Endothelial cell of umbilical vein (primary cell): ENCODE data around the gene FBXL17. TPM values are rescaled to one million over a fixed set of nuclear protein-coding genes. Genes with fewer than 3 reads are reported as not detected.

Source experiments
- BruUV-seq: library from RNA; stranded (reverse); fragments of 400-500 nt; replicated peaks from 2 replicates; lab custom pipeline; 2021; lab: Mats Ljungman, UMichigan
- CTCF ChIA-PET: fragments of 300-600, 350-600 bp; sonication (Branson Sonifier 250); formaldehyde crosslinking; loops from one replicate; lab custom pipeline; 2021; ENCODE audit warnings: antibody characterized with exemption, inconsistent platforms; lab: Charles Lee
- POLR2A ChIA-PET: fragments of 300-600, 350-600 bp; sonication (Branson Sonifier 250); formaldehyde crosslinking; loops from one replicate; lab custom pipeline; 2021; ENCODE audit warnings: antibody characterized with exemption, inconsistent platforms; lab: Charles Lee
- DNase-seq: peaks from one replicate; pipeline ENCODE4 v3.0.0-alpha.2; 2011; ENCODE audit warnings: low read depth, low spot score
- FAIRE-seq: peaks from 2 replicates; lab custom pipeline; 2011; peaks lifted over from hg19 to GRCh38; lab: Jason Lieb, UNC
- H2AFZ ChIP-seq: 2 replicates; pipeline ENCODE4 v1.6.0; 2012; ENCODE audit warnings: low read depth, low read length, control low read depth, inconsistent platforms
- H3K27ac ChIP-seq: 2 replicates; pipeline ENCODE4 v1.5.1; 2011; ENCODE audit warnings: low read depth, mild to moderate bottlenecking, control low read depth, low read length, moderate library complexity; ENCODE audit not compliant: insufficient read depth
- H3K27me3 ChIP-seq, 2 experiments: 2 replicates each; pipeline versions ENCODE4 v1.6.0 to v1.6.1; 2011; ENCODE audit warnings: low read length in 2 of 2, mixed read lengths in 1 of 2; ENCODE audit not compliant: control insufficient read depth in 2 of 2, insufficient read depth in 2 of 2
- H3K36me3 ChIP-seq, 2 experiments: 2 replicates in 1 of 2; 3 replicates in 1 of 2; pipeline ENCODE4 v1.5.1; 2011; ENCODE audit warnings: low read length in 2 of 2, mild to moderate bottlenecking in 1 of 2, moderate library complexity in 1 of 2; ENCODE audit not compliant: control insufficient read depth in 2 of 2, insufficient read depth in 2 of 2; ENCODE audit errors: extremely low read depth in 1 of 2
- H3K4me1 ChIP-seq: 3 replicates; pipeline ENCODE4 v1.5.1; 2011; ENCODE audit warnings: mild to moderate bottlenecking, low read length; ENCODE audit not compliant: control insufficient read depth, insufficient read depth; ENCODE audit errors: extremely low read depth
- H3K4me2 ChIP-seq: 2 replicates; pipeline ENCODE4 v1.6.1; 2011; ENCODE audit warnings: low read length, control low read depth, mixed read lengths; ENCODE audit not compliant: insufficient read depth
- H3K4me3 ChIP-seq, 3 experiments: fragments of 200-600 bp in 1 of 3; sonication (generic), shearing (Covaris generic) in 1 of 3; replicated peaks in 1 of 3; 2 replicates each; pipeline ENCODE4 v1.5.1; 2011 to 2016; ENCODE audit warnings: control low read depth in 3 of 3, low read length in 3 of 3, mild to moderate bottlenecking in 2 of 3, inconsistent platforms in 1 of 3, low read depth in 1 of 3, moderate library complexity in 1 of 3; ENCODE audit not compliant: insufficient read depth in 1 of 3
- H3K79me2 ChIP-seq: 2 replicates; pipeline ENCODE4 v1.6.0; 2012; ENCODE audit warnings: low read length, inconsistent platforms; ENCODE audit not compliant: control insufficient read depth, insufficient read depth
- H3K9ac ChIP-seq: replicated peaks from 2 replicates; pipeline ENCODE3; 2011; ENCODE audit warnings: low read length, control low read depth; ENCODE audit not compliant: insufficient read depth; ENCODE audit errors: extremely low read depth
- H3K9me1 ChIP-seq: replicated peaks from 3 replicates; pipeline ENCODE4 v1.6.0; 2011; ENCODE audit warnings: mild to moderate bottlenecking, low read length; ENCODE audit not compliant: control insufficient read depth, insufficient read depth; ENCODE audit errors: extremely low read depth
- H3K9me3 ChIP-seq: replicated peaks from 2 replicates; pipeline ENCODE4 v1.5.1; 2012; ENCODE audit warnings: low read length, inconsistent platforms; ENCODE audit not compliant: control insufficient read depth, insufficient read depth
- H4K20me1 ChIP-seq: replicated peaks from 2 replicates; pipeline ENCODE3; 2011; ENCODE audit warnings: mild to moderate bottlenecking, low read length; ENCODE audit not compliant: control insufficient read depth, insufficient read depth; ENCODE audit errors: extremely low read depth
- CTCF ChIP-seq, 2 donors: IDR thresholded peaks; 1 replicate in 1 of 2; 2 replicates in 1 of 2; pipeline ENCODE4 v1.5.1; 2011; ENCODE audit warnings: low read length in 2 of 2, mild to moderate bottlenecking in 2 of 2, moderate library complexity in 2 of 2, control low read depth in 1 of 2, inconsistent platforms in 1 of 2, low read depth in 1 of 2; ENCODE audit not compliant: insufficient read depth in 1 of 2; ENCODE audit errors: extremely low read depth in 1 of 2
- EZH2 ChIP-seq: IDR thresholded peaks from 2 replicates; pipeline ENCODE4 v1.6.1; 2012; ENCODE audit warnings: borderline replicate concordance, low read depth, mild to moderate bottlenecking, moderate library complexity, low read length, inconsistent platforms; ENCODE audit not compliant: severe bottlenecking
- FOS ChIP-seq: IDR thresholded peaks from 2 replicates; pipeline ENCODE4 v1.6.1; 2011; ENCODE audit warnings: mild to moderate bottlenecking, low read length, moderate library complexity, borderline replicate concordance; ENCODE audit not compliant: insufficient read depth
- GATA2 ChIP-seq: IDR thresholded peaks from 2 replicates; pipeline ENCODE4 v1.7.0; 2011; ENCODE audit warnings: low read depth, mild to moderate bottlenecking, moderate library complexity, mixed read lengths, low read length; ENCODE audit not compliant: insufficient read length, insufficient read depth
- JUN ChIP-seq: IDR thresholded peaks from 2 replicates; pipeline ENCODE4 v1.6.1; 2011; ENCODE audit warnings: borderline replicate concordance, low read depth; ENCODE audit not compliant: insufficient read length, insufficient read depth
- MAX ChIP-seq: IDR thresholded peaks from 2 replicates; pipeline ENCODE4 v1.6.1; 2011; ENCODE audit not compliant: insufficient read depth, insufficient read length
- MYC ChIP-seq: IDR thresholded peaks from one replicate; pipeline ENCODE4 v1.6.1; 2011; ENCODE audit warnings: mild to moderate bottlenecking, low read depth, low read length
- POLR2A ChIP-seq: IDR thresholded peaks from 2 replicates; pipeline ENCODE4 v1.6.1; 2012; ENCODE audit warnings: low read depth, mild to moderate bottlenecking, control low read depth, low read length
- POLR2AphosphoS5 ChIP-seq: IDR thresholded peaks from 2 replicates; pipeline ENCODE4 v1.6.1; 2012; ENCODE audit warnings: low read depth, mild to moderate bottlenecking, control low read depth, low read length, moderate library complexity; ENCODE audit not compliant: insufficient read depth
- dilution Hi-C: fragments of 300-500 bp; cut with MboI; formaldehyde crosslinking; loops from one replicate; pipeline ENCODE4 v1.15.0; 2019; ENCODE audit warnings: low sequenced_read_pairs; ENCODE audit not compliant: extremely low pct_ligation_motif_present
- intact Hi-C: fragments of 100-400 bp; cut with micrococcal nuclease; formaldehyde crosslinking; loops from one replicate; pipeline ENCODE4 v1.10.0; 2022
- polyA plus RNA-seq, 4 experiments: library from polyadenylated mRNA; depleted of rRNA in 3 of 4; stranded (reverse) in 3 of 4; unstranded in 1 of 4; fragments of >200 nt; gene quantifications; 2 replicates each; pipeline versions ENCODE4 v1.2.1 to v1.2.3, GENCODE V29; 2011 to 2012; ENCODE audit warnings: missing spikeins in 1 of 4
- total RNA-seq: library from RNA; stranded (reverse); gene quantifications from 2 replicates; pipeline ENCODE4 v1.2.3, GENCODE V29; 2021

FBXL17 gene
- total and polyA plus RNA-seq, 2 donors (not counting 3 experiments of a cell fraction or from before 2014, with no cell fraction given): 2.7 to 8.8 TPM

GRCh38 chr5:108266242-108266641, 115.7 kb downstream of the FBXL17 start:
- FAIRE-seq (no peak), DNase-seq (no peak)
- Histone ChIP-seq H3K9ac (no peak overlapping the region), H3K27ac (no peak overlapping the region), H3K79me2 (no peaks in the 10 kb centered on the region), H3K4me2 (no peak overlapping the region), H3K9me1 (no peaks in the 10 kb centered on the region), H3K4me1 (no peaks in the 10 kb centered on the region), H3K9me3 (no peaks in the 10 kb centered on the region), H3K27me3 (no peaks in the 10 kb centered on the region), H3K4me3 (no peak overlapping the region), H4K20me1 (no peaks in the 10 kb centered on the region), H3K36me3 (no peaks in the 10 kb centered on the region), H2AFZ (no peak overlapping the region)
- intact Hi-C loops: no loop called here
- dilution Hi-C loops: no loop called here
- no TSS peak for BruUV-seq
- TF ChIP-seq FOS (no peak), POLR2A (no peak), MAX (no peak), MYC (no peak), CTCF (IDR thresholded peaks at IDR 0.05; ENCODE audit: extremely low read depth in 1 of 2, insufficient read depth in 1 of 2, low read depth in 1 of 2, low read length in 2 of 2) (no peak), JUN (no peak), GATA2 (no peak), POLR2AphosphoS5 (no peak), EZH2 (no peak)
- POLR2A ChIA-PET: no interaction called here
- CTCF ChIA-PET: interaction anchor here (2.3 kb wide), 1 partner anchor 79 kb away, joined by 9 read pairs; no protein-coding TSS in a partner anchor
